Urinary bladder (tissue), 4 donors: ENCODE data around the gene PKD1L1. TPM values are rescaled to one million over a fixed set of nuclear protein-coding genes. Genes with fewer than 3 reads are reported as not detected.

Source experiments
- DNase-seq: peaks from one replicate; pipeline ENCODE4 v3.0.0-alpha.2; 2015; ENCODE audit errors: extremely low spot score
- H3K27ac ChIP-seq: one replicate; pipeline ENCODE4 v1.5.1; 2013; ENCODE audit warnings: low read depth, mild to moderate bottlenecking, moderate library complexity
- H3K36me3 ChIP-seq: one replicate; pipeline ENCODE4 v1.6.1; 2013; ENCODE audit warnings: mild to moderate bottlenecking, moderate library complexity; ENCODE audit not compliant: insufficient read depth
- H3K4me1 ChIP-seq: one replicate; pipeline ENCODE4 v1.6.1; 2013; ENCODE audit warnings: mild to moderate bottlenecking, moderate library complexity; ENCODE audit not compliant: insufficient read depth
- H3K4me3 ChIP-seq: one replicate; pipeline ENCODE4 v1.5.1; 2013; ENCODE audit warnings: low read depth, low read length
- WGBS: extraction: QIAGEN DNeasy Blood & Tissue Kit; methylation state at CpG from one replicate; pipeline ENCODE4 v1.1.7; 2013; 5-methylcytosine and 5-hydroxymethylcytosine counted together
- polyA plus RNA-seq: library from polyadenylated mRNA; stranded (reverse); fragments of 200-250 nt; gene quantifications from one replicate; pipeline ENCODE4 v1.2.3, GENCODE V29; 2013
- total RNA-seq: library from RNA; depleted of rRNA; stranded (reverse); fragments of >200 nt; gene quantifications from one replicate; pipeline ENCODE4 v1.2.3, GENCODE V29; 2014
- donor health status: healthy with polysubstance abuse.
- donor health status: healthy.

The PKD1L1 gene
- total and polyA plus RNA-seq, 2 donors: 0.19 to 1.3 TPM

GRCh38 chr7:47970761-47971160, 22.5 kb upstream of the PKD1L1 start:
- Histone ChIP-seq H3K27ac (no peak overlapping the region), H3K36me3 (peaks cover 6% of the 10 kb centered on the region), H3K4me3 (no peak overlapping the region), H3K4me1 (no peaks in the 10 kb centered on the region)
- DNase-seq: no peak
- WGBS: 22% methylated on average over 1 of the region's 1 CpG

GRCh38 chr7:47968847-47969774, 20.8 kb upstream of the PKD1L1 start:
- no peak overlapping the region for H3K27ac ChIP-seq
- no peak for DNase-seq
- WGBS: 61% methylated on average over 5 of the region's 5 CpGs

GRCh38 chr7:47967708-47968107, 19.4 kb upstream of the PKD1L1 start:
- Histone ChIP-seq H3K36me3 (peaks cover 11% of the 10 kb centered on the region), H3K4me1 (no peaks in the 10 kb centered on the region), H3K4me3 (no peak overlapping the region), H3K27ac (no peak overlapping the region)
- no peak for DNase-seq
- 72% methylated on average over 2 of the region's 2 CpGs for WGBS

More at GRCh38 chr7:47968847-47969774, 20.8 kb upstream of the PKD1L1 start:
- no peaks in the 10 kb centered on the region for H3K4me1 ChIP-seq
- H3K36me3 ChIP-seq: peaks cover 10% of the 10 kb centered on the region
- no peak overlapping the region for H3K4me3 ChIP-seq

- WGBS: 92% methylated on average over 5 of the region's 5 CpGs
Measured at GRCh38 chr7:47967123-47967522, 18.9 kb upstream of the PKD1L1 start.

GRCh38 chr7:47965456-47965855, 17.2 kb upstream of the PKD1L1 start:
- DNase-seq: no peak
- WGBS: 95% methylated on average over 5 of the region's 5 CpGs
- Histone ChIP-seq H3K4me3 (no peak overlapping the region), H3K36me3 (peaks cover 10% of the 10 kb centered on the region), H3K4me1 (no peaks in the 10 kb centered on the region), H3K27ac (no peak overlapping the region)

More at GRCh38 chr7:47967123-47967522, 18.9 kb upstream of the PKD1L1 start:
- H3K4me1 ChIP-seq: no peaks in the 10 kb centered on the region
- H3K36me3 ChIP-seq: peaks cover 11% of the 10 kb centered on the region
- H3K4me3 ChIP-seq: no peak overlapping the region
- DNase-seq: no peak
- no peak overlapping the region for H3K27ac ChIP-seq

GRCh38 chr7:47962262-47962661, 14.0 kb upstream of the PKD1L1 start:
- DNase-seq: no peak
- no peak overlapping the region for H3K27ac ChIP-seq
- no peak overlapping the region for H3K4me3 ChIP-seq
- 95% methylated on average over 3 of the region's 3 CpGs for WGBS
- no peaks in the 10 kb centered on the region for H3K4me1 ChIP-seq
- peaks cover 10% of the 10 kb centered on the region for H3K36me3 ChIP-seq

GRCh38 chr7:47957156-47957555, 8.9 kb upstream of the PKD1L1 start:
- no peak for DNase-seq
- H3K27ac ChIP-seq: no peak overlapping the region
- no peaks in the 10 kb centered on the region for H3K4me1 ChIP-seq
- H3K4me3 ChIP-seq: no peak overlapping the region
- H3K36me3 ChIP-seq: no peaks in the 10 kb centered on the region
- WGBS: 78% methylated on average over 6 of the region's 6 CpGs

GRCh38 chr7:47956220-47956619, 8.0 kb upstream of the PKD1L1 start:
- Histone ChIP-seq H3K36me3 (no peaks in the 10 kb centered on the region), H3K4me3 (no peak overlapping the region), H3K27ac (no peak overlapping the region), H3K4me1 (no peaks in the 10 kb centered on the region)
- no peak for DNase-seq
- 82% methylated on average over 6 of the region's 6 CpGs for WGBS

- no peak overlapping the region for H3K4me3 ChIP-seq
- whole genome bisulfite sequencing: 94% methylated on average over 4 of the region's 4 CpGs
- H3K36me3 ChIP-seq: no peaks in the 10 kb centered on the region
- H3K27ac ChIP-seq: no peak overlapping the region
- no peaks in the 10 kb centered on the region for H3K4me1 ChIP-seq
- DNase-seq: no peak
Measured at GRCh38 chr7:47954231-47954911, 6.1 kb upstream of the PKD1L1 start.

GRCh38 chr7:47953822-47954221, 5.6 kb upstream of the PKD1L1 start:
- H3K36me3 ChIP-seq: no peaks in the 10 kb centered on the region
- whole genome bisulfite sequencing: 89% methylated on average over 4 of the region's 4 CpGs
- no peak for DNase-seq
- H3K27ac ChIP-seq: no peak overlapping the region
- no peak overlapping the region for H3K4me3 ChIP-seq
- no peaks in the 10 kb centered on the region for H3K4me1 ChIP-seq

- Histone ChIP-seq H3K36me3 (no peaks in the 10 kb centered on the region), H3K4me1 (no peaks in the 10 kb centered on the region), H3K4me3 (no peak overlapping the region), H3K27ac (no peak overlapping the region)
- no peak for DNase-seq
- 78% methylated on average over 4 of the region's 4 CpGs for WGBS
Measured at GRCh38 chr7:47952224-47952623, 4.0 kb upstream of the PKD1L1 start.

- Histone ChIP-seq H3K36me3 (no peaks in the 10 kb centered on the region), H3K4me1 (no peaks in the 10 kb centered on the region), H3K27ac (no peak overlapping the region), H3K4me3 (no peak overlapping the region)
- DNase-seq: no peak
Measured at GRCh38 chr7:47951374-47951773, 3.1 kb upstream of the PKD1L1 start.

GRCh38 chr7:47950714-47951113, 2.4 kb upstream of the PKD1L1 start:
- Histone ChIP-seq H3K4me3 (no peak overlapping the region), H3K36me3 (no peaks in the 10 kb centered on the region), H3K27ac (no peak overlapping the region), H3K4me1 (no peaks in the 10 kb centered on the region)
- no peak for DNase-seq
- WGBS: 63% methylated on average over 11 of the region's 11 CpGs

- H3K4me1 ChIP-seq: no peaks in the 10 kb centered on the region
- H3K27ac ChIP-seq: no peak overlapping the region
- H3K4me3 ChIP-seq: no peak overlapping the region
- H3K36me3 ChIP-seq: no peaks in the 10 kb centered on the region
- WGBS: 80% methylated on average over 4 of the region's 4 CpGs
- DNase-seq: no peak
Measured at GRCh38 chr7:47949703-47950102, 1.4 kb upstream of the PKD1L1 start.
